HUDEP-2 (cell line): ENCODE results near the gene PLEKHB1.
A peak's percentile ranks its signal among the peaks of the same experiment; 100 is the strongest.

Experiments used
- DNase-seq, 76 experiments: peaks; one replicate each; lab custom pipeline; 2025; ENCODE audit not compliant: unreplicated experiment in 76 of 76; lab: John Stamatoyannopoulos, UW

PLEKHB1 gene

GRCh38 chr11:73647459-73648100 is 1.2 kb downstream of the PLEKHB1 start:
- DNase-seq: peak in 70 of 76 experiments; percentile 6 to 80 (median 56)

- no peak for DNase-seq
Observed at GRCh38 chr11:73648121-73648520, 1.7 kb downstream of the PLEKHB1 start.

- no peak for DNase-seq
Observed at GRCh38 chr11:73648571-73649046, 2.2 kb downstream of the PLEKHB1 start.

GRCh38 chr11:73649206-73649605 is 2.8 kb downstream of the PLEKHB1 start:
- no peak for DNase-seq

- no peak for DNase-seq
Observed at GRCh38 chr11:73650400-73650799, 4.0 kb downstream of the PLEKHB1 start.

GRCh38 chr11:73651252-73651651 is 4.9 kb downstream of the PLEKHB1 start:
- DNase-seq: no peak

- no peak for DNase-seq
Observed at GRCh38 chr11:73651661-73652045, 5.3 kb downstream of the PLEKHB1 start.

- DNase-seq: no peak
Observed at GRCh38 chr11:73652046-73652730, 5.8 kb downstream of the PLEKHB1 start.

- no peak for DNase-seq
Observed at GRCh38 chr11:73652856-73653559, 6.6 kb downstream of the PLEKHB1 start.

GRCh38 chr11:73653996-73654395 is 7.6 kb downstream of the PLEKHB1 start:
- no peak for DNase-seq

GRCh38 chr11:73654482-73655021 is 8.2 kb downstream of the PLEKHB1 start:
- DNase-seq: no peak

- DNase-seq: no peak
Observed at GRCh38 chr11:73655686-73656085, 9.3 kb downstream of the PLEKHB1 start.

- DNase-seq: no peak
Observed at GRCh38 chr11:73656985-73657384, 10.6 kb downstream of the PLEKHB1 start.

- DNase-seq: no peak
Observed at GRCh38 chr11:73659961-73660360, 13.6 kb downstream of the PLEKHB1 start.

GRCh38 chr11:73660497-73661034 is 14.2 kb downstream of the PLEKHB1 start:
- no peak for DNase-seq

GRCh38 chr11:73661035-73661628 is 14.8 kb downstream of the PLEKHB1 start:
- DNase-seq: peak in 71 of 76 experiments; percentile 28 to 89 (median 70)

GRCh38 chr11:73662445-73663157 is 16.2 kb downstream of the PLEKHB1 start:
- no peak for DNase-seq

- no peak for DNase-seq
Observed at GRCh38 chr11:73663604-73664495, 17.5 kb downstream of the PLEKHB1 start.

GRCh38 chr11:73664877-73665276 is 18.5 kb downstream of the PLEKHB1 start:
- no peak for DNase-seq
